Smooth muscle cell (in vitro differentiated cells): ENCODE results near the gene FUNDC2. TPM values are rescaled to one million over a fixed set of nuclear protein-coding genes. Genes with fewer than 3 reads are reported as not detected.
"Not testable (repeated sequence)": the region's sequence is repeated elsewhere in the genome, so short reads cannot be mapped to it uniquely, and the experiment has no call there.

Source experiments
- DNase-seq: peaks from one replicate; lab custom pipeline; 2025; ENCODE audit not compliant: unreplicated experiment; lab: John Stamatoyannopoulos, UW
- H2AFZ ChIP-seq: fragments of 200-600 bp; sonication (generic); 2 replicates; pipeline ENCODE4 v1.6.0; 2016; ENCODE audit warnings: antibody characterized with exemption, low read depth, mild to moderate bottlenecking
- H3F3A ChIP-seq: fragments of 200-600 bp; sonication (generic); 2 replicates; pipeline ENCODE4 v1.6.0; 2017; ENCODE audit warnings: antibody characterized with exemption, low read depth
- H3K27ac ChIP-seq: fragments of 200-600 bp; sonication (generic); 2 replicates; pipeline ENCODE4 v1.5.1; 2016; ENCODE audit warnings: low read depth, mild to moderate bottlenecking
- H3K27me3 ChIP-seq: fragments of 200-600 bp; sonication (generic); 2 replicates; pipeline ENCODE4 v1.6.1; 2016; ENCODE audit warnings: low read depth, mild to moderate bottlenecking
- H3K36me3 ChIP-seq: fragments of 200-600 bp; sonication (generic); 2 replicates; pipeline ENCODE4 v1.5.1; 2016; ENCODE audit warnings: low read depth
- H3K4me1 ChIP-seq: fragments of 200-600 bp; sonication (generic); 2 replicates; pipeline ENCODE4 v1.5.1; 2016; ENCODE audit warnings: low read depth
- H3K4me2 ChIP-seq: fragments of 200-600 bp; sonication (generic); 2 replicates; pipeline ENCODE4 v1.6.0; 2016; ENCODE audit warnings: mild to moderate bottlenecking
- H3K4me3 ChIP-seq: fragments of 200-600 bp; sonication (generic); 2 replicates; pipeline ENCODE4 v1.5.1; 2016; ENCODE audit warnings: mild to moderate bottlenecking
- H3K79me2 ChIP-seq: fragments of 200-600 bp; sonication (generic); 2 replicates; pipeline ENCODE4 v1.6.0; 2016; ENCODE audit warnings: low read depth, mild to moderate bottlenecking
- H3K9ac ChIP-seq: fragments of 200-600 bp; sonication (generic); 2 replicates; pipeline ENCODE4 v1.6.0; 2016; ENCODE audit warnings: low read depth
- H3K9me3 ChIP-seq: fragments of 200-600 bp; sonication (generic); replicated peaks from 2 replicates; pipeline ENCODE4 v1.5.1; 2016; ENCODE audit warnings: low read depth
- H4K20me1 ChIP-seq: fragments of 200-600 bp; sonication (generic); 2 replicates; pipeline ENCODE4 v1.6.0; 2016; ENCODE audit warnings: low read depth
- WGBS: methylation state at CpG from one replicate; pipeline ENCODE4 v1.1.7; 2016; ENCODE audit warnings: low lambda C conversion rate; 5-methylcytosine and 5-hydroxymethylcytosine counted together
- polyA plus RNA-seq: library from polyadenylated mRNA; unstranded; fragments of >200 nt; fragmentation: Nextera tagmentation; extraction: Ambion mirVana; gene quantifications from 2 replicates; pipeline ENCODE4 v1.2.1, GENCODE V29; 2016
- total RNA-seq: library from RNA; depleted of rRNA; stranded (reverse); fragments of >200 nt; gene quantifications from 2 replicates; pipeline ENCODE4 v1.2.3, GENCODE V29; 2014
- TF ChIP-seq, protein P1 (sequence below): fragments of 200-600 bp; sonication (generic); IDR thresholded peaks from 2 replicates; pipeline ENCODE4 v1.5.1; 2017; ENCODE audit warnings: borderline replicate concordance, mild to moderate bottlenecking, antibody characterized with exemption; ENCODE audit not compliant: insufficient read depth, poor library complexity, severe bottlenecking

The FUNDC2 gene
- total and polyA plus RNA-seq, 2 experiments from 2014 or later, result 38.3 to 98.2 TPM

DNA sequence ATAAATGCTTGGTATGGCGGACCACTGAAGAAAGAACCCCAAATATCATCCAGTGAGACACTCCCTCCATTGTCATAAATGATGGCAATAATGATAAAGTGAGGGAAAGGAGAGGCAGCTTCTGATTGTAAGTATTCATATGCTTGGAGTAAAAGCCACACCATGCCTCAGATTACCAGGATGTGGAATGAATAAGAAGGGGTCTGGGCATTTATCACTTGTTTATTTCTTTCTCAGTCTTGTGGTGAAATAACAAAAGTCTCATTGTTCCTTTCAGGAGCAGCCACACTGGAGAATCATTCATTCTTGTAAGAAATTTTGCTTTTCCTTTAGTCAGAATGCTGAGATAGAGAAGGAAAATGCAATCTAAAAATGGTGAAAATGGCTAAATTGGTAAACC, 25.8 kb upstream of the FUNDC2 start:
- WGBS, result 77% methylated on average over 1 of the region's 1 CpG

DNA sequence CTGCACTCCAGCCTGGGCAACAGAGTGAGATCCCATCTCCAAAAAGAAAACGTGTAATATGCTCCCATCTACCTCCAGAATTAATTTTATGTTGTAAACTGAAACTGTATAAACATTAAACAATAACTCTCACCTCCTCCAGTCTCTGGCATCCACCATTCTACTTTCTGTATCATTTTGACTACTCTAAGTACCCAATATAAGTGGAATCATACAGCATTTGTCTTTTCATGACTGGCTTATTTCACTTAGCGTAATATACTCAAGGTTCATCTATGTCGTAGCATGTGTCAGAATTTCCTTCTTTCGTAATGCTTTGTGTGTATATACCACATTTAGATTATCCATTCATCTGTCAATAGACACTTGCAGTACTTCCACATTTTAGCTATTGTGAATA, 24.8 kb upstream of the FUNDC2 start:
- no peaks in the 10 kb centered on the region for H3K79me2 ChIP-seq
- no peak for DNase-seq
- no peaks in the 10 kb centered on the region for H3F3A ChIP-seq

More for the DNA sequence above, 25.8 kb upstream of the FUNDC2 start:
- TF ChIP-seq, protein P1, sequence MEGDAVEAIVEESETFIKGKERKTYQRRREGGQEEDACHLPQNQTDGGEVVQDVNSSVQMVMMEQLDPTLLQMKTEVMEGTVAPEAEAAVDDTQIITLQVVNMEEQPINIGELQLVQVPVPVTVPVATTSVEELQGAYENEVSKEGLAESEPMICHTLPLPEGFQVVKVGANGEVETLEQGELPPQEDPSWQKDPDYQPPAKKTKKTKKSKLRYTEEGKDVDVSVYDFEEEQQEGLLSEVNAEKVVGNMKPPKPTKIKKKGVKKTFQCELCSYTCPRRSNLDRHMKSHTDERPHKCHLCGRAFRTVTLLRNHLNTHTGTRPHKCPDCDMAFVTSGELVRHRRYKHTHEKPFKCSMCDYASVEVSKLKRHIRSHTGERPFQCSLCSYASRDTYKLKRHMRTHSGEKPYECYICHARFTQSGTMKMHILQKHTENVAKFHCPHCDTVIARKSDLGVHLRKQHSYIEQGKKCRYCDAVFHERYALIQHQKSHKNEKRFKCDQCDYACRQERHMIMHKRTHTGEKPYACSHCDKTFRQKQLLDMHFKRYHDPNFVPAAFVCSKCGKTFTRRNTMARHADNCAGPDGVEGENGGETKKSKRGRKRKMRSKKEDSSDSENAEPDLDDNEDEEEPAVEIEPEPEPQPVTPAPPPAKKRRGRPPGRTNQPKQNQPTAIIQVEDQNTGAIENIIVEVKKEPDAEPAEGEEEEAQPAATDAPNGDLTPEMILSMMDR, result no peak
- Histone ChIP-seq H3K4me1 (no peaks in the 10 kb centered on the region), H3K9me3 (no peaks in the 10 kb centered on the region), H3K36me3 (no peaks in the 10 kb centered on the region), H3K4me3 (no peak overlapping the region), H4K20me1 (no peaks in the 10 kb centered on the region), H2AFZ (no peak overlapping the region), H3K27me3 (no peaks in the 10 kb centered on the region), H3F3A (no peaks in the 10 kb centered on the region), H3K79me2 (no peaks in the 10 kb centered on the region), H3K27ac (no peak overlapping the region), H3K4me2 (no peak overlapping the region), H3K9ac (no peak overlapping the region)
- DNase-seq, result no peak

DNA sequence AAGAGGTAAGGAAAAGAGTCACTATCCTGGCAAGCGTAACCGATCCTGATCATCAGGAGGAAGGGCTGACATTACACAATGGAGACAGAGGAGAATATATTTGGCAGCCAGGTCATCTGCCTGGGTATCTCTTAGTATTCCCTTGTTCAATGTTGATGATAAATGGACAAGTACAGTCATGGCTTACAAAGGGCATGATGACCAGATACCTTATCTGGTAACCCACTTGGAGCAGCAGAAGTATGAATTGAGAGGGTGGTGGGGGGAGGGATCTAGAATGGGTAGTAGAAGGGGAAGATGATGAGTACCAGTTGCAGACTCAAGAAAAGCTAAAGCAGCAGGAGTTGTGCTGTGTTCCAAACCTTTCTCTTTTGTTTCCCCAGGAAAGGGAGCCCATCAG, 21.5 kb upstream of the FUNDC2 start:
- H3K27ac ChIP-seq, result no peak overlapping the region
- 92% methylated on average over 2 of the region's 2 CpGs for WGBS

More for the DNA sequence above, 24.8 kb upstream of the FUNDC2 start:
- Histone ChIP-seq H3K4me2 (no peak overlapping the region), H3K4me3 (no peak overlapping the region), H3K9me3 (no peaks in the 10 kb centered on the region), H3K36me3 (no peaks in the 10 kb centered on the region), H4K20me1 (no peaks in the 10 kb centered on the region), H3K4me1 (no peaks in the 10 kb centered on the region), H3K27me3 (no peaks in the 10 kb centered on the region), H3K27ac (no peak overlapping the region), H2AFZ (no peak overlapping the region), H3K9ac (no peak overlapping the region)
- TF ChIP-seq, protein P1, result no peak
- WGBS, result 81% methylated on average over 4 of the region's 4 CpGs

DNA sequence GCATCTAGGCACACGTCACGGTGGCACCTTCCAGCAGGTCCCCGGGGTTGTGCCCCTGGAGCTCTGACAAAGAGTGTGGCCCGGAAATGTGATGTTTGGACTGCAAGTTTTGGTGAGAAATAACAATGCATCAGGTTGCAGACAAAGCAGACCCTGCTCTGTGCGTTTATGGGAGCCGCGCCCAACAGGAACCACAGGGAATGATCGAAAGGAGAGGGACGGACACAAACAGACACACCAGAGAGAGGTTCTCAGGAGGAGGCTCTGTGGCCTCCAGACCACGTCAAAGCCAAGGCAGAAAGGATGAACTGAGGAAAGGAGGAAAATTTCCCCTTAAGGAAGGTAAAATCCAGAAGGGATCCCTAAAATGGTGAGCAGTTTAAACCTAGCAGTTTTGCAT, 20.3 kb upstream of the FUNDC2 start:
- H3K4me1 ChIP-seq, H3K4me3 ChIP-seq, DNase-seq, H3K9ac ChIP-seq, H2AFZ ChIP-seq, H3K4me2 ChIP-seq, H3K36me3 ChIP-seq, H3F3A ChIP-seq, H3K27me3 ChIP-seq, H3K79me2 ChIP-seq, H4K20me1 ChIP-seq, H3K27ac ChIP-seq, H3K9me3 ChIP-seq: not testable (repeated sequence)
- no CpG with 5 or more reads among the region's 10 CpGs for whole genome bisulfite sequencing

More for the DNA sequence above, 21.5 kb upstream of the FUNDC2 start:
- Histone ChIP-seq H3K36me3 (no peaks in the 10 kb centered on the region), H3K4me3 (no peak overlapping the region), H3K79me2 (no peaks in the 10 kb centered on the region), H4K20me1 (no peaks in the 10 kb centered on the region), H2AFZ (no peak overlapping the region), H3K4me2 (no peak overlapping the region), H3K9me3 (no peaks in the 10 kb centered on the region), H3K27me3 (no peaks in the 10 kb centered on the region), H3K4me1 (no peaks in the 10 kb centered on the region), H3F3A (no peaks in the 10 kb centered on the region), H3K9ac (no peak overlapping the region)
- DNase-seq, result no peak
- TF ChIP-seq, protein P1, result no peak

DNA sequence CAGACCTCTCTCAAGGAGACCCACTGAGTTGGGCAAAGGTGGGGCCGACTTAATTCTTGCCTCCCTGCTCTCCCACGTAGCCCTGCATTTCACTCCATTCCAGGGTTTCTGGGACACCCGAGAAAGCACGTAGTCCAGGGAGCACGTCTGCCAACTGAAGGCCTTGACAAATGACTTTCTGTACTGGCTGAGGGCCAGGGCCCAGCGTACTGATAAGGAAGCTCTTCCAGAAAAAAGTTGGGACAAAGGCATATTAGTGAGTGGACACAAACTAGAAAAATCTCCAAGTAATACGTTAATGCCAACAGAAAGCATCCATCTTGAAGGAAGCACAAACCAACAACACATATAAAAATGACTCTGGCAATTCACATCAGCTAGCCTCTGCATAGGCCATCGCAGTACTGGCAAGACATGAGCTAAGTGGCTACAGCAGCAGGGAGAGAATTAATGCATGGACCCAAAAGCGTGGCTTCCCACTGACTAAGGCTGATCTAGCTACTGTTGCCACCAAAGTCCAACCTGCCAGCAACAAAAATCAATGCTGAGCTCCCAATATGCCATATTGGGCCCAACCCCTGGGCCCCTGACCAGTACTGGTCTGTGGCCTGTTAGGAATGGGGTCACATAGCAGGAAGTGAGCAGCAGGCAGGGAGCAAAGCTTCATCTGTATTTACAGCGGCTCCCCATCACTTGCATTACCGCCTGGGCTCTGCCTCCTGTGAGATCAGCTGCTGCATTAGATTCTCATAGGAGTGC, 19.6 kb upstream of the FUNDC2 start:
- H4K20me1 ChIP-seq, H3K79me2 ChIP-seq, H3K9me3 ChIP-seq, H3K27me3 ChIP-seq, H3F3A ChIP-seq, H3K4me2 ChIP-seq, H3K27ac ChIP-seq, H3K4me1 ChIP-seq, H3K4me3 ChIP-seq, H2AFZ ChIP-seq, DNase-seq, H3K9ac ChIP-seq, H3K36me3 ChIP-seq: not testable (repeated sequence)
- 56% methylated on average over 7 of the region's 11 CpGs for WGBS

DNA sequence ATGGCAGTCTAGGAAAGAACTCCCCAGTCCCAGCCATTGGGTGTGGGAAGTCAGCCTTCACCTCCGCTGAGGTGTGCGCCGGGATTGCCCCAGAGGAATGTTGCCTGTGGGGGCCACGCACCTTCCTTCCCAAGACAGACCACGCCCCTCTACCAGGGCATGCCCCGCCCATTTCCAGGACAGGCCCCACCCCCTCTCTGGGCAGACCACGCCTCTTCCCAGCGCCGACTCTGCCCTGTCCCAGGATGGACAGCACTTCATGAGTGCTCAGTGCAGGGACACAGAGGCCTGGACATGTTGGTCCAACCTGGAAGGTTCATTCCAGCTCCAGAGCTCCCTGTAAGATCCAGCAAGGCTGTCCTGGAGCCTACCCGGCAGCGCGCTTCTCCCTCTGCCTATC, 18.1 kb upstream of the FUNDC2 start:
- not testable (repeated sequence) for H3K4me2 ChIP-seq, H3F3A ChIP-seq, H3K4me3 ChIP-seq, H3K27me3 ChIP-seq, H2AFZ ChIP-seq, H3K4me1 ChIP-seq, H4K20me1 ChIP-seq, H3K79me2 ChIP-seq, H3K36me3 ChIP-seq, H3K27ac ChIP-seq, H3K9ac ChIP-seq, DNase-seq, H3K9me3 ChIP-seq
- WGBS, result 92% methylated on average over 3 of the region's 12 CpGs
